Spleen (tissue), 11 donors: Measurements from ENCODE around the gene RERE. TPM values are rescaled to one million over a fixed set of nuclear protein-coding genes. Genes with fewer than 3 reads are reported as not detected.
A peak's percentile ranks its signal among the peaks of the same experiment; 100 is the strongest.

ENCODE experiments used
- DNase-seq: peaks from one replicate; pipeline ENCODE4 v3.0.0-alpha.2; 2020
- H3K27ac ChIP-seq, 8 donors: fragments of 200-600 bp; sonication (generic) in 7 of 8; 1 replicate in 4 of 8; 2 replicates in 4 of 8; pipeline versions ENCODE4 v1.5.0 to v1.8.0; 2016 to 2021; ENCODE audit warnings: inconsistent platforms in 4 of 8, mild to moderate bottlenecking in 4 of 8, moderate library complexity in 1 of 8
- H3K27me3 ChIP-seq, 7 donors: fragments of 200-600 bp; sonication (generic) in 6 of 7; replicated peaks in 1 of 7; 1 replicate in 4 of 7; 2 replicates in 3 of 7; pipeline versions ENCODE4 v1.5.0 to v1.8.0; 2016 to 2021; ENCODE audit warnings: inconsistent platforms in 3 of 7, mild to moderate bottlenecking in 1 of 7
- H3K36me3 ChIP-seq, 6 donors: fragments of 200-600 bp; sonication (generic) in 5 of 6; 1 replicate in 4 of 6; 2 replicates in 2 of 6; pipeline versions ENCODE4 v1.5.0 to v1.8.0; 2016 to 2021; ENCODE audit warnings: inconsistent platforms in 2 of 6
- H3K4me1 ChIP-seq, 6 donors: fragments of 200-600 bp; sonication (generic) in 5 of 6; 1 replicate in 3 of 6; 2 replicates in 3 of 6; pipeline versions ENCODE4 v1.5.0 to v1.8.0; 2016 to 2021; ENCODE audit warnings: inconsistent platforms in 3 of 6
- H3K4me3 ChIP-seq, 8 donors: fragments of 200-600 bp; sonication (generic) in 7 of 8; 1 replicate in 4 of 8; 2 replicates in 4 of 8; pipeline versions ENCODE4 v1.5.0 to v1.8.0; 2016 to 2021; ENCODE audit warnings: inconsistent platforms in 4 of 8, mild to moderate bottlenecking in 4 of 8, moderate library complexity in 2 of 8
- H3K9me3 ChIP-seq, 8 donors: fragments of 200-600 bp; sonication (generic) in 7 of 8; 1 replicate in 4 of 8; 2 replicates in 4 of 8; pipeline versions ENCODE4 v1.5.0 to v1.8.0; 2016 to 2021; ENCODE audit warnings: inconsistent platforms in 4 of 8
- CTCF ChIP-seq, 11 experiments: fragments of 200-600 bp in 7 of 11; fragments of 450-650 bp in 4 of 11; sonication (generic) in 4 of 11; IDR thresholded peaks in 8 of 11; conservative IDR thresholded peaks in 3 of 11; 1 replicate in 7 of 11; 2 replicates in 4 of 11; pipeline versions ENCODE4 v1.4.0 to v1.8.0; 2016 to 2021; ENCODE audit warnings: antibody characterized with exemption in 11 of 11, inconsistent platforms in 4 of 11, mild to moderate bottlenecking in 1 of 11
- POLR2A ChIP-seq, 3 donors: fragments of 450-650 bp; IDR thresholded peaks; one replicate each; pipeline ENCODE4 v1.5.1; 2017; ENCODE audit warnings: antibody characterized with exemption in 3 of 3, mild to moderate bottlenecking in 1 of 3
- POLR2AphosphoS5 ChIP-seq, 3 donors: sonication (generic); formaldehyde crosslinking; IDR thresholded peaks; one replicate each; pipeline ENCODE4 v1.5.1; 2017; ENCODE audit warnings: antibody characterized with exemption in 3 of 3
- WGBS, 5 donors: extraction: QIAGEN DNeasy Blood & Tissue Kit in 3 of 5; methylation state at CpG; one replicate each; pipeline versions ENCODE4 v1.1.5 to v1.1.7; 2013 to 2018; 5-methylcytosine and 5-hydroxymethylcytosine counted together
- intact Hi-C: fragments of 100-400 bp; cut with DNase I; formaldehyde crosslinking; loops from one replicate; pipeline ENCODE4 v1.15.0; 2023; ENCODE audit warnings: low total_unique reads
- polyA plus RNA-seq, 3 donors: library from polyadenylated mRNA; stranded (reverse); fragments of 200-250 nt; gene quantifications; one replicate each; pipeline ENCODE4 v1.2.1, GENCODE V29; 2013
- total RNA-seq, 7 donors: library from RNA; depleted of rRNA in 3 of 7; stranded (reverse); fragments of >200 nt in 3 of 7; fragmentation: NEBNext Ultra II Directional in 4 of 7; extraction: Animal tissue kit (Norgen Biotek cat#: 25700) in 4 of 7; gene quantifications; one replicate each; pipeline versions ENCODE4 v1.1.0 to v1.2.1, GENCODE V29; 2016 to 2021
- donor health status: healthy with polysubstance abuse.
- donor health status: DM: no; HTN: no; CAD: no; lungs with moderate emphysema.
- donor health status: DM: no; HTN: no; CAD: no.
- donor health status: Bipolar disorder and iron deficiency.
- donor health status: healthy.
- donor health status: DM: no; HTN: no; CAD: no.
- donor health status: DM: yes; HTN: yes; CAD: no.

The RERE gene
- total and polyA plus RNA-seq, 10 donors = 10.3 to 149 (median 117) TPM

DNA sequence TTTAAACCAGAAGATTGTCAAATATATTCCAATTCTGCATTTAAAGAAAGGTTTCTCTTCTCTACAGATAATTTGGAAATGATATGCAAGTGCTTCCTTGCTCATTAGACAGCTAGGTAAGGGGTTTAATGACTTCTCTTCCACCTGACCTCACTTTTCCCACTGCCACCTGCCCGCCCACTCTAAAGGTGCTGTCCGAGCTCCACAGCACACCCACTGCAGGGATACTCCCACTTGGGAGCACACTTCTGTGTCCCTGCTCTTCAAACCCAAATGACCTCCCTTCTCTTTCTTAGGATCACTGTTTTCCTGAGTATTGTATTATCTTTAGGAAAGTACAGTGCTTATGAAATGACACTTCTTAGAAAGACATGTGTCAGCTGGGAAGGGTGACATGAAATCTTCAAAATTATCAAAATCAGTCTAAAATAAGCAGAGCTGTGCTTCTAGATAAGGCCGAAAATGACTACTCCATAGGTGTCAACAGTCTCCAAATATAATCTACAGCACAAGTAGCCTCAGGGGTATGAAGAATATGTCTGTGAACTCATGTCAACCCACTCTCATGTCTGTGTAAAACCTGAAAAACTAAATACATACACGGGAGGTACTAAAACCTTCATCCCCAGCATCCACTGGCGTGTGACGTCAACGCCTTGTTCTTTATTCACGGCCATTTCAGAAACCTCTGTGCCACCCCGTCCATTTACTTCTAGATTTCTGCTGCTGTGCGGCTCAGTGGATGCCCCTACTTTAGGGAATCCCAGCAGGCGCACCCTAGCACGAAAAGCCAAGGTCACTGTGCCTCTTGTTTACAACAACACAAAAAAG, 428.5 kb downstream of the RERE start:
- DNase-seq = no peak
- peaks cover 0 to 69% (median 13%) of the 10 kb centered on the region in 6 donors for H3K36me3 ChIP-seq
- 91 to 96% (median 95%) methylated on average over 12 of the region's 12 CpGs for WGBS, 5 donors
- no peak overlapping the region for H3K4me3 ChIP-seq
- peak overlapping the region in 2 of 8 donors; percentile 2 to 37 for H3K27ac ChIP-seq
- intact Hi-C loops = no loop called here
- TF ChIP-seq POLR2AphosphoS5 (IDR thresholded peaks at IDR 0.05) (peak in 1 of 3 donors; percentile 29), CTCF (IDR thresholded peaks at IDR 0.05 in 8 of 11, conservative IDR thresholded peaks at IDR 0.05 in 3 of 11) (no peak)
- H3K9me3 ChIP-seq = no peaks in the 10 kb centered on the region
- H3K27me3 ChIP-seq = no peaks in the 10 kb centered on the region
- peaks cover 30 to 97% (median 83%) of the 10 kb centered on the region in 6 donors for H3K4me1 ChIP-seq

GRCh38 chr1:8386247-8386646, 431.2 kb downstream of the RERE start:
- TF ChIP-seq CTCF (IDR thresholded peaks at IDR 0.05 in 8 of 11, conservative IDR thresholded peaks at IDR 0.05 in 3 of 11) = no peak
- no peak for TF ChIP-seq POLR2A (IDR thresholded peaks at IDR 0.05)
- TF ChIP-seq POLR2AphosphoS5 (IDR thresholded peaks at IDR 0.05) = no peak
- H3K36me3 ChIP-seq = peaks cover 0 to 63% (median 14%) of the 10 kb centered on the region in 6 donors
- H3K9me3 ChIP-seq = no peaks in the 10 kb centered on the region
- no peak overlapping the region for H3K4me3 ChIP-seq
- H3K27ac ChIP-seq = peak overlapping the region in 1 of 8 donors; percentile 20
- DNase-seq = no peak
- peaks cover 42 to 98% (median 86%) of the 10 kb centered on the region in 6 donors for H3K4me1 ChIP-seq
- H3K27me3 ChIP-seq = no peaks in the 10 kb centered on the region
- intact Hi-C loops = no loop called here

DNA sequence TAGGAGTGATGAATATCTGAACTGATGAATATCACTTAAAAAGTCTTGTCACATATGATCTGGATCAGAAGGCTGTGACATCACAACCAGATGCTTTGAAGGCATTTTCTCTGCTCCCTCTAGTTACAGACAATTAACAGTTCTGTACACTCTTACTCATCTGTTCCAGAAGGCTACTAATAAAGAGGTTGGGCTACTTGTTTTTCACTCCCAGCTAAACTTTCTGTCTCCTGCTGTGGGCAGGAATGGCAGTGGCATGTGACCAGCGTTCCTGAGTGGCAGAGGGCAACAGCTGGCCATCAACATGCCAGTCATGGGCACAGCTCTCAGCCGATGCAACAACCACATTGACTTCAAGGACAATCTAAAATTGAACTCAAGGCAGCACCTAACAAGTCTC, 432.9 kb downstream of the RERE start:
- Histone ChIP-seq H3K27ac (peak overlapping the region in 5 of 8 donors; percentile 7 to 81 (median 74)), H3K27me3 (no peaks in the 10 kb centered on the region), H3K9me3 (no peaks in the 10 kb centered on the region), H3K4me3 (no peak overlapping the region), H3K4me1 (peaks cover 46 to 98% (median 83%) of the 10 kb centered on the region in 6 donors), H3K36me3 (peaks cover 0 to 70% (median 14%) of the 10 kb centered on the region in 6 donors)
- 48 to 72% (median 65%) methylated on average over 2 of the region's 2 CpGs for WGBS, 5 donors
- intact Hi-C loops = no loop called here
- no peak for TF ChIP-seq POLR2AphosphoS5 (IDR thresholded peaks at IDR 0.05)
- no peak for TF ChIP-seq CTCF (IDR thresholded peaks at IDR 0.05 in 8 of 11, conservative IDR thresholded peaks at IDR 0.05 in 3 of 11)
- no peak for TF ChIP-seq POLR2A (IDR thresholded peaks at IDR 0.05)
- no peak for DNase-seq

GRCh38 chr1:8384088-8384487, 433.4 kb downstream of the RERE start:
- Histone ChIP-seq H3K4me3 (no peak overlapping the region), H3K9me3 (no peaks in the 10 kb centered on the region), H3K27me3 (no peaks in the 10 kb centered on the region), H3K27ac (peak overlapping the region in 6 of 8 donors; percentile 7 to 81 (median 66)), H3K36me3 (peaks cover 0 to 70% (median 12%) of the 10 kb centered on the region in 6 donors), H3K4me1 (peaks cover 51 to 98% (median 84%) of the 10 kb centered on the region in 6 donors)
- 71 to 85% (median 77%) methylated on average over 6 of the region's 6 CpGs for WGBS, 5 donors
- TF ChIP-seq CTCF (IDR thresholded peaks at IDR 0.05 in 8 of 11, conservative IDR thresholded peaks at IDR 0.05 in 3 of 11) = no peak
- TF ChIP-seq POLR2AphosphoS5 (IDR thresholded peaks at IDR 0.05) = no peak
- no peak for TF ChIP-seq POLR2A (IDR thresholded peaks at IDR 0.05)
- intact Hi-C loops = no loop called here
- DNase-seq = no peak
